Dendritic cell treated with granulocyte-macrophage colony-stimulating factor and Interleukin-4, amounts not matched to agents 40 ng/mL and 50 ng/mL, for 4 days (primary cell): ENCODE measurements around the gene NEDD4.
"Not testable (repeated sequence)": the region's sequence is repeated elsewhere in the genome, so short reads cannot be mapped to it uniquely, and the experiment has no call there.

ENCODE experiments used
- H3K27ac Mint-ChIP-seq: one replicate; pipeline ENCODE4 v1.8.0; 2022; ENCODE audit warnings: mild to moderate bottlenecking, mixed read lengths
- H3K27me3 Mint-ChIP-seq: one replicate; pipeline ENCODE4 v1.8.0; 2022; ENCODE audit warnings: mild to moderate bottlenecking, mixed read lengths
- H3K36me3 Mint-ChIP-seq: one replicate; pipeline ENCODE4 v1.8.0; 2022; ENCODE audit warnings: low read depth, mixed read lengths
- H3K4me1 Mint-ChIP-seq: one replicate; pipeline ENCODE4 v1.8.0; 2022; ENCODE audit warnings: low read depth, mixed read lengths
- H3K4me3 Mint-ChIP-seq: one replicate; pipeline ENCODE4 v1.8.0; 2022; ENCODE audit warnings: mild to moderate bottlenecking, moderate library complexity, mixed read lengths
- H3K9me3 Mint-ChIP-seq: one replicate; pipeline ENCODE4 v1.8.0; 2022; ENCODE audit warnings: mixed read lengths
- intact Hi-C: fragments of 100-400 bp; cut with micrococcal nuclease; formaldehyde crosslinking; loops from one replicate; pipeline ENCODE4 v1.15.0; 2022

NEDD4 gene

GRCh38 chr15:55959744-55960447 is 33.5 kb downstream of the NEDD4 start:
- intact Hi-C loops, result no loop called here
- Mint-ChIP-seq H3K4me1 (no peaks in the 10 kb centered on the region), H3K9me3 (no peaks in the 10 kb centered on the region), H3K27ac (no peak overlapping the region), H3K27me3 (no peaks in the 10 kb centered on the region), H3K4me3 (no peak overlapping the region), H3K36me3 (no peaks in the 10 kb centered on the region)

- intact Hi-C loops, result no loop called here
- no peaks in the 10 kb centered on the region for H3K27me3 Mint-ChIP-seq
- no peaks in the 10 kb centered on the region for H3K36me3 Mint-ChIP-seq
- H3K4me3 Mint-ChIP-seq, result no peak overlapping the region
- H3K9me3 Mint-ChIP-seq, result no peaks in the 10 kb centered on the region
- H3K27ac Mint-ChIP-seq, result no peak overlapping the region
- H3K4me1 Mint-ChIP-seq, result no peaks in the 10 kb centered on the region
Observed at GRCh38 chr15:55958349-55958748, 35.1 kb downstream of the NEDD4 start.

- intact Hi-C loops, result no loop called here
- Mint-ChIP-seq H3K27me3 (no peaks in the 10 kb centered on the region), H3K4me1 (no peaks in the 10 kb centered on the region), H3K9me3 (no peaks in the 10 kb centered on the region), H3K36me3 (no peaks in the 10 kb centered on the region), H3K27ac (no peak overlapping the region), H3K4me3 (no peak overlapping the region)
Observed at GRCh38 chr15:55954862-55955605, 38.4 kb downstream of the NEDD4 start.

DNA sequence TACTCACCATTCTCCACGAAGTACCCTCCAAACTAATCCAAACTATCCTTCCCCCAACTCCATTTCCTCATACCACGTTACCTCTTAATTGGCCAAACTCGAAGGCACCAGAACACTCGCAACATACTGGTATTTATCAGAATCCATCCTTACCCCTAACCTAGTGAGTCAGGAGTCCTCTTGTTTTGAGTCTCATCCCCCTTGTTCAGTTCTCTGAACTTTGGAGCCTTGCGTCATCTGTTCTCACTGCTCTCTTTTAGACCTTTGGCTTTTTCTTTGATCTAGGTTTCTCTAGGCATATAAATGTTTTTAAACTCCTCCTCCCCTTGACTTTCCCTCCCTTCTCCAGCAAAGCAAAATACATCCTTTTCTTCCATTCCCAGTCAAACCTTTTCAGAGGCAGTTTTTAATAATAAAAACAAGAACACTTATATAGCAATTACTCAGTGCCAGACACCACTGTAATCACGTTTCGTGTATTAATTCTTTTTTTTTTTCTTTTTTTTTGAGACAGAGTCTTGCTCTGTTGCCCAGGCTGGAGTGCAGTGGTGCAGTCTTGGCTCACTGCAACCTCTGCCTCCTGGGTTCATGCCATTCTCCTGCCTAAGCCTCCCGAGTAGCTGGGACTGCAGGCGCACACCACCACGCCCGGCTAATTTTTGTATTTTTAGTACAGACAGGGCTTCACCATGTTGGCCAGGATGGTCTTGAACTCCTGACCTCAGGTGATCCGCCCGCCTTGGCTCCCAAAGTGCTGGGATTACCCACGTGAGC is 40.7 kb downstream of the NEDD4 start:
- H3K9me3 Mint-ChIP-seq, H3K27ac Mint-ChIP-seq: not testable (repeated sequence)

GRCh38 chr15:55944606-55945005 is 48.8 kb downstream of the NEDD4 start:
- H3K36me3 Mint-ChIP-seq, H3K4me3 Mint-ChIP-seq, intact Hi-C loops, H3K27me3 Mint-ChIP-seq, H3K27ac Mint-ChIP-seq: not testable (repeated sequence)
- Mint-ChIP-seq H3K9me3 (peaks cover 36% of the 10 kb centered on the region), H3K4me1 (peaks cover 16% of the 10 kb centered on the region)

More for the DNA sequence above, 40.7 kb downstream of the NEDD4 start:
- H3K4me3 Mint-ChIP-seq, H3K4me1 Mint-ChIP-seq, intact Hi-C loops, H3K36me3 Mint-ChIP-seq, H3K27me3 Mint-ChIP-seq: not testable (repeated sequence)

- Mint-ChIP-seq H3K4me1 (peaks cover 16% of the 10 kb centered on the region), H3K27me3 (no peaks in the 10 kb centered on the region), H3K36me3 (peaks cover 10% of the 10 kb centered on the region), H3K27ac (no peak overlapping the region), H3K9me3 (peaks cover 57% of the 10 kb centered on the region), H3K4me3 (no peak overlapping the region)
- intact Hi-C loops, result no loop called here
Observed at GRCh38 chr15:55942332-55942731, 51.1 kb downstream of the NEDD4 start.

GRCh38 chr15:55937040-55937439 is 56.4 kb downstream of the NEDD4 start:
- Mint-ChIP-seq H3K4me1 (peaks cover 7% of the 10 kb centered on the region), H3K27me3 (no peaks in the 10 kb centered on the region), H3K9me3 (peaks cover 35% of the 10 kb centered on the region), H3K36me3 (peaks cover 10% of the 10 kb centered on the region), H3K4me3 (no peak overlapping the region), H3K27ac (no peak overlapping the region)
- intact Hi-C loops, result no loop called here

- Mint-ChIP-seq H3K36me3 (no peaks in the 10 kb centered on the region), H3K27ac (no peak overlapping the region), H3K4me3 (no peak overlapping the region), H3K27me3 (no peaks in the 10 kb centered on the region), H3K4me1 (no peaks in the 10 kb centered on the region), H3K9me3 (peaks cover 12% of the 10 kb centered on the region)
- intact Hi-C loops, result no loop called here
Observed at GRCh38 chr15:55928955-55929354, 64.5 kb downstream of the NEDD4 start.

DNA sequence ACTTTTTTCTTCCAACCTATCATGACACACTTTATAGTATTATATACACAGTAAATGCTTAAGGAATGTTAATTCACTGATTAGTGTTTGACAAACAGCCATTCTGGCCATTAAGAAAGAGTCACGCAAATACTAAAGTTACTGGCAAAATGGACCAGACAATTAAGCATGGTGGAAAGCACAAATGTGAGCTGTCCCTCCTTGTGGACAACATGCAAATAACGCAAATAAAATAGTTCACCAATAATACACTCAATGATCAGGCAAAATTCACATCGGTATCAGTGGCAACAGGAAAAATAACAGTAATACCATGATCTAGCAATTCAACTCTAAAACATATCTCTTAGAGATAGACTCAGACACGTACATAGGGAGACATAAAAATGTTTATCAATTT is 71.7 kb downstream of the NEDD4 start:
- Mint-ChIP-seq H3K4me1 (no peaks in the 10 kb centered on the region), H3K36me3 (no peaks in the 10 kb centered on the region), H3K4me3 (no peak overlapping the region), H3K9me3 (no peaks in the 10 kb centered on the region), H3K27me3 (no peaks in the 10 kb centered on the region), H3K27ac (no peak overlapping the region)
- intact Hi-C loops, result no loop called here

DNA sequence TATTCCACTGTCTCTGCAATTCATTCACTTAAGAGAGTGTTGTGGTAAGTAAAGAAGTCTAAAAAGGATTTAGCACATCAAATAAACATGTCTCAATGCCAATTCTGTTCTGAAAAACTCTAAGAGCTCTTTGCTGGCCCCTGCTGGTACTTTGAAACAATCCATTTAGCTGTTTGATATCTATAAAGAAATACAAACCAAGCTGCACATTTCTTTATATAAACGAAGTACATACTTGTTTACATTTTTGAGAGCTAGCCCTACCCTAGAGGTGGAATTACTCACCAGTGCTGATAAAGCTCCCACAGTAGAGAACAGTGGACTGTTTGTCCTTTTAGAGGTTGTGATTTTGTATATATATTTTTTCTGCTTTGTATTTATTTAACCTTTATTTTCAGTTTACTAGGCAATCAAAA is 75.5 kb downstream of the NEDD4 start:
- no peaks in the 10 kb centered on the region for H3K9me3 Mint-ChIP-seq
- no peaks in the 10 kb centered on the region for H3K27me3 Mint-ChIP-seq
- H3K4me3 Mint-ChIP-seq, result no peak overlapping the region
- no peaks in the 10 kb centered on the region for H3K4me1 Mint-ChIP-seq
- H3K36me3 Mint-ChIP-seq, result no peaks in the 10 kb centered on the region
- no peak overlapping the region for H3K27ac Mint-ChIP-seq
- intact Hi-C loops, result no loop called here

DNA sequence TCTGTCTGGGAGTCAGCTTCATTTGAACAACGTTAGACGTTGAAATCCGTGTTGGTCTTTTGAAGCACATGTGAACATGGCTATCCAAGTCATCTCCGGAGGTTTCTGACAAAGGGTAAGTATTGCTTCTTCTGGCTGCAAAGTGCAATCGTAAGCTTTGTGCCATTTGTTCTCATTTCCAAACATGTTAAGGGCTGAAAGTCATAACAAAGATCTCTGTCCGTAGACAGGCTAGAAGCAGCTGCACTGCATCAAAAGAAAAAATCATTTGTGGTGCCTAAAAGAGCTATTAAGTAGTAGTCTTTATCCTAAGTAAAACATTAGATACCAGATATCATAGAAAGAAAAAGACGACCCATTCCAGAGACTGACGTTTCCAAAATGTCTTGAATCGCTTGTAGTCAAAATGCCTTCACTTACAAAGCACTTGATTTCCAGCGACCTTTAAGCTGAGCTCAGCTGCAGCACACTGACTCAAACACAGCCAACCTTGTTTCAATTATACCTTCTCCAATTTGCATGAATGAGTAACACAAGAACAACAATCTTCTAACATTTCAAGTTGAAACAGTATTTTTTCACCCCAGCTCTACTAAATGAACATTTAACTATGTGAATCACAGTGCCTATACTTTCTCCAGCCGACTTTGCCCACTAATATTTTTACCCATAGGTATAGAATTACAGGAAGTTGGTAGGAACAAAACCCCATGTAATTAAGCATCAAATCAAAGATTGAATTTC is 76.6 kb downstream of the NEDD4 start:
- H3K36me3 Mint-ChIP-seq, result no peaks in the 10 kb centered on the region
- no peaks in the 10 kb centered on the region for H3K4me1 Mint-ChIP-seq
- no peak overlapping the region for H3K27ac Mint-ChIP-seq
- H3K9me3 Mint-ChIP-seq, result no peaks in the 10 kb centered on the region
- intact Hi-C loops, result no loop called here
- H3K27me3 Mint-ChIP-seq, result no peaks in the 10 kb centered on the region
- H3K4me3 Mint-ChIP-seq, result no peak overlapping the region

- Mint-ChIP-seq H3K36me3 (no peaks in the 10 kb centered on the region), H3K9me3 (no peaks in the 10 kb centered on the region), H3K27me3 (no peaks in the 10 kb centered on the region), H3K4me1 (no peaks in the 10 kb centered on the region), H3K4me3 (no peak overlapping the region), H3K27ac (no peak overlapping the region)
- intact Hi-C loops, result no loop called here
Observed at GRCh38 chr15:55915876-55916567, 77.4 kb downstream of the NEDD4 start.

DNA sequence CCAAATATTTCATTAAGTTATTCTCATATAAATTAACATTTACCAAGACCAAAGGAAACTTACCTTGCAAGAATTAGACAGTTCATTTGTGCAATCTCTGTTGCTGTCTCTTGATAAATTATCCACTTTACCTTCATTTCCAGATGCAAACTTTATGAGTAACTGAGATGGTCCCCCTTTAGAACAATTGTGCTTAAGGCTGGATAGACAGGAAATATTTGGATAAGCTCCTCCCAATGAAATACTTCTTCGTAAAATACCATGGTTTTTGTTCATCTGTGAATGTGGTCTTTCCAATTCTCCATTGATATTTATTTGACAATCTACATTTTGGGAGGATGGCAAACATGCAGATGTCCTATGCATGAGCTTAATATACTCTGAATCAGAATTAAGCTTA is 78.2 kb downstream of the NEDD4 start:
- no peaks in the 10 kb centered on the region for H3K36me3 Mint-ChIP-seq
- H3K4me3 Mint-ChIP-seq, result no peak overlapping the region
- no peak overlapping the region for H3K27ac Mint-ChIP-seq
- intact Hi-C loops, result no loop called here
- H3K4me1 Mint-ChIP-seq, result no peaks in the 10 kb centered on the region
- no peaks in the 10 kb centered on the region for H3K9me3 Mint-ChIP-seq
- no peaks in the 10 kb centered on the region for H3K27me3 Mint-ChIP-seq
